Endothelial cell of hepatic sinusoid (primary cell): Measurements from ENCODE around the gene YWHAH.

ENCODE experiments used
- in situ Hi-C: cut with HindIII; loops from 2 replicates; pipeline ENCODE4 v1.10.0; 2017; ENCODE audit warnings: low sequenced_read_pairs

The YWHAH gene

GRCh38 chr22:31947296-31947695 is 3.0 kb downstream of the YWHAH start:
- in situ Hi-C loops: no loop called here

- in situ Hi-C loops: no loop called here
Observed at GRCh38 chr22:31948002-31948401, 3.7 kb downstream of the YWHAH start.

GRCh38 chr22:31950226-31950625 is 5.9 kb downstream of the YWHAH start:
- in situ Hi-C loops: loop anchor here (5.0 kb wide), 1 partner anchor 113 kb away; no protein-coding TSS in a partner anchor

- in situ Hi-C loops: loop anchor here (5.0 kb wide), 1 partner anchor 114 kb away; no protein-coding TSS in a partner anchor
Observed at GRCh38 chr22:31951194-31952093, 7.1 kb downstream of the YWHAH start.

- in situ Hi-C loops: loop anchor here (5.0 kb wide), 1 partner anchor 115 kb away; no protein-coding TSS in a partner anchor
Observed at GRCh38 chr22:31952094-31952401, 7.7 kb downstream of the YWHAH start.

- in situ Hi-C loops: loop anchor here (5.0 kb wide), 1 partner anchor 115 kb away; no protein-coding TSS in a partner anchor
Observed at GRCh38 chr22:31952472-31952871, 8.1 kb downstream of the YWHAH start.

GRCh38 chr22:31953261-31953660 is 8.9 kb downstream of the YWHAH start:
- in situ Hi-C loops: loop anchor here (5.0 kb wide), 1 partner anchor 116 kb away; no protein-coding TSS in a partner anchor

GRCh38 chr22:31954535-31955523 is 10.5 kb downstream of the YWHAH start:
- in situ Hi-C loops: loop anchor here (5.0 kb wide), 2 partner anchors 118 to 288 kb away; no protein-coding TSS in a partner anchor

- in situ Hi-C loops: loop anchor here (5.0 kb wide), 1 partner anchor 289 kb away; no protein-coding TSS in a partner anchor
Observed at GRCh38 chr22:31956360-31956759, 12.0 kb downstream of the YWHAH start.

- in situ Hi-C loops: loop anchor here (5.0 kb wide), 1 partner anchor 291 kb away; no protein-coding TSS in a partner anchor
Observed at GRCh38 chr22:31957970-31958594, 13.7 kb downstream of the YWHAH start.

- in situ Hi-C loops: loop anchor here (5.0 kb wide), 1 partner anchor 291 kb away; no protein-coding TSS in a partner anchor
Observed at GRCh38 chr22:31958625-31959239, 14.4 kb downstream of the YWHAH start.

- in situ Hi-C loops: no loop called here
Observed at GRCh38 chr22:31960767-31961166, 16.4 kb downstream of the YWHAH start.

- in situ Hi-C loops: no loop called here
Observed at GRCh38 chr22:31962387-31963125, 18.2 kb downstream of the YWHAH start.

- in situ Hi-C loops: no loop called here
Observed at GRCh38 chr22:31968022-31968421, 23.7 kb downstream of the YWHAH start.

GRCh38 chr22:31969789-31970489 is 25.6 kb downstream of the YWHAH start:
- in situ Hi-C loops: no loop called here

- in situ Hi-C loops: no loop called here
Observed at GRCh38 chr22:31970490-31971444, 26.4 kb downstream of the YWHAH start.

GRCh38 chr22:31972180-31972579 is 27.8 kb downstream of the YWHAH start:
- in situ Hi-C loops: no loop called here

- in situ Hi-C loops: no loop called here
Observed at GRCh38 chr22:31973739-31974138, 29.4 kb downstream of the YWHAH start.
